Muscle of leg (tissue), 11 donors: ENCODE results near the gene LPP. TPM values are rescaled to one million over a fixed set of nuclear protein-coding genes. Genes with fewer than 3 reads are reported as not detected.

Source experiments
- DNase-seq: peaks from one replicate; pipeline ENCODE4 v3.0.0; 2013
- H3K27ac ChIP-seq: one replicate; pipeline ENCODE4 v1.5.1; 2013; ENCODE audit warnings: mild to moderate bottlenecking, low read length, control low read depth
- H3K27me3 ChIP-seq: one replicate; pipeline ENCODE4 v1.6.1; 2013; ENCODE audit warnings: low read length; ENCODE audit not compliant: control insufficient read depth, insufficient read depth
- H3K36me3 ChIP-seq: one replicate; pipeline ENCODE4 v1.6.1; 2013; ENCODE audit warnings: low read length; ENCODE audit not compliant: control insufficient read depth, insufficient read depth
- H3K4me1 ChIP-seq: one replicate; pipeline ENCODE4 v1.6.1; 2013; ENCODE audit warnings: low read length; ENCODE audit not compliant: control insufficient read depth, insufficient read depth
- H3K4me3 ChIP-seq: one replicate; pipeline ENCODE4 v1.5.1; 2013; ENCODE audit warnings: low read length, control low read depth
- H3K9me3 ChIP-seq: replicated peaks from 2 replicates; pipeline ENCODE4 v1.6.1; 2013; ENCODE audit warnings: low read depth, low read length; ENCODE audit not compliant: control insufficient read depth
- WGBS: methylation state at CpG from one replicate; pipeline ENCODE4 v1.1.5; 2013; ENCODE audit warnings: missing lambda C conversion rate; ENCODE audit not compliant: insufficient coverage; 5-methylcytosine and 5-hydroxymethylcytosine counted together
- polyA plus RNA-seq, 8 donors: library from polyadenylated mRNA; unstranded; fragments of 120-200 nt; gene quantifications; one replicate each; pipeline versions ENCODE4 v1.2.1 to v1.2.3, GENCODE V29; 2013; ENCODE audit warnings: inconsistent platforms in 1 of 8, low replicate concordance in 1 of 8; ENCODE audit not compliant: insufficient read length in 8 of 8, insufficient read depth in 1 of 8
- total RNA-seq: library from RNA; stranded (reverse); fragments of 120-200 nt; gene quantifications from one replicate; pipeline ENCODE4 v1.2.4, GENCODE V29; 2013

Gene LPP
- total and polyA plus RNA-seq, 9 donors = 8.9 to 24.3 (median 13.5) TPM

- Histone ChIP-seq H3K4me3 (no peak overlapping the region), H3K4me1 (no peaks in the 10 kb centered on the region), H3K27ac (no peak overlapping the region), H3K27me3 (no peaks in the 10 kb centered on the region), H3K9me3 (no peaks in the 10 kb centered on the region), H3K36me3 (no peaks in the 10 kb centered on the region)
- no peak for DNase-seq
- WGBS = no CpG with 5 or more reads among the region's 8 CpGs
Observed at GRCh38 chr3:188452158-188452772, 298.3 kb downstream of the LPP start.

- Histone ChIP-seq H3K27me3 (no peaks in the 10 kb centered on the region), H3K27ac (no peak overlapping the region), H3K36me3 (no peaks in the 10 kb centered on the region), H3K9me3 (no peaks in the 10 kb centered on the region), H3K4me1 (no peaks in the 10 kb centered on the region), H3K4me3 (no peak overlapping the region)
- no peak for DNase-seq
- 71% methylated on average over 4 of the region's 6 CpGs for WGBS
Observed at GRCh38 chr3:188453431-188454384, 299.8 kb downstream of the LPP start.

- Histone ChIP-seq H3K27ac (no peak overlapping the region), H3K4me1 (no peaks in the 10 kb centered on the region), H3K4me3 (no peak overlapping the region), H3K9me3 (no peaks in the 10 kb centered on the region), H3K36me3 (no peaks in the 10 kb centered on the region), H3K27me3 (no peaks in the 10 kb centered on the region)
- no CpG with 5 or more reads among the region's 4 CpGs for WGBS
- DNase-seq = no peak
Observed at GRCh38 chr3:188455748-188456147, 301.8 kb downstream of the LPP start.

GRCh38 chr3:188458756-188459155 lies 304.8 kb downstream of the LPP start:
- DNase-seq = no peak
- Histone ChIP-seq H3K27me3 (no peaks in the 10 kb centered on the region), H3K4me3 (no peak overlapping the region), H3K27ac (no peak overlapping the region), H3K36me3 (no peaks in the 10 kb centered on the region), H3K9me3 (no peaks in the 10 kb centered on the region), H3K4me1 (no peaks in the 10 kb centered on the region)
- WGBS = no CpG with 5 or more reads among the region's 2 CpGs

- no peak overlapping the region for H3K27ac ChIP-seq
- H3K36me3 ChIP-seq = no peaks in the 10 kb centered on the region
- no peaks in the 10 kb centered on the region for H3K4me1 ChIP-seq
- WGBS = no CpG with 5 or more reads among the region's 6 CpGs
- H3K4me3 ChIP-seq = no peak overlapping the region
- H3K27me3 ChIP-seq = no peaks in the 10 kb centered on the region
- no peak for DNase-seq
- no peaks in the 10 kb centered on the region for H3K9me3 ChIP-seq
Observed at GRCh38 chr3:188465311-188465710, 311.4 kb downstream of the LPP start.

- H3K27ac ChIP-seq = no peak overlapping the region
- DNase-seq = no peak
- 80% methylated on average over 1 of the region's 2 CpGs for WGBS
- H3K27me3 ChIP-seq = no peaks in the 10 kb centered on the region
- no peaks in the 10 kb centered on the region for H3K9me3 ChIP-seq
- no peaks in the 10 kb centered on the region for H3K4me1 ChIP-seq
- no peaks in the 10 kb centered on the region for H3K36me3 ChIP-seq
- no peak overlapping the region for H3K4me3 ChIP-seq
Observed at GRCh38 chr3:188468196-188468595, 314.2 kb downstream of the LPP start.

- Histone ChIP-seq H3K4me3 (no peak overlapping the region), H3K36me3 (no peaks in the 10 kb centered on the region), H3K27me3 (no peaks in the 10 kb centered on the region), H3K9me3 (no peaks in the 10 kb centered on the region), H3K4me1 (no peaks in the 10 kb centered on the region), H3K27ac (no peak overlapping the region)
- peak; percentile 30 for DNase-seq
- 51% methylated on average over 2 of the region's 3 CpGs for WGBS
Observed at GRCh38 chr3:188468662-188469061, 314.7 kb downstream of the LPP start.

- Histone ChIP-seq H3K36me3 (no peaks in the 10 kb centered on the region), H3K27me3 (no peaks in the 10 kb centered on the region), H3K4me3 (no peak overlapping the region), H3K9me3 (no peaks in the 10 kb centered on the region), H3K27ac (no peak overlapping the region), H3K4me1 (no peaks in the 10 kb centered on the region)
- 95% methylated on average over 3 of the region's 10 CpGs for WGBS
- no peak for DNase-seq
Observed at GRCh38 chr3:188469228-188469885, 315.4 kb downstream of the LPP start.

GRCh38 chr3:188470508-188471130 lies 316.7 kb downstream of the LPP start:
- H3K4me1 ChIP-seq = no peaks in the 10 kb centered on the region
- H3K27ac ChIP-seq = no peak overlapping the region
- no peaks in the 10 kb centered on the region for H3K9me3 ChIP-seq
- H3K27me3 ChIP-seq = no peaks in the 10 kb centered on the region
- no peaks in the 10 kb centered on the region for H3K36me3 ChIP-seq
- no peak overlapping the region for H3K4me3 ChIP-seq
- no peak for DNase-seq
- 69% methylated on average over 2 of the region's 4 CpGs for WGBS

- H3K9me3 ChIP-seq = no peaks in the 10 kb centered on the region
- H3K4me1 ChIP-seq = peaks cover under 1% of the 10 kb centered on the region
- DNase-seq = no peak
- H3K27ac ChIP-seq = no peak overlapping the region
- no peaks in the 10 kb centered on the region for H3K36me3 ChIP-seq
- H3K4me3 ChIP-seq = no peak overlapping the region
- no peaks in the 10 kb centered on the region for H3K27me3 ChIP-seq
Observed at GRCh38 chr3:188471723-188472122, 317.8 kb downstream of the LPP start.
